CD14-positive monocyte (primary cell): ENCODE results near the gene HOGA1. TPM values are rescaled to one million over a fixed set of nuclear protein-coding genes. Genes with fewer than 3 reads are reported as not detected.

Experiments
- DNase-seq, 3 donors: peaks; one replicate each; pipeline ENCODE4 v3.0.0-alpha.2; 2011 to 2022
- H2AFZ ChIP-seq: 2 replicates; pipeline ENCODE4 v1.6.0; 2012; ENCODE audit warnings: mild to moderate bottlenecking, low read depth, low read length, inconsistent platforms; ENCODE audit not compliant: insufficient read depth, poor library complexity, severe bottlenecking
- H3K27ac ChIP-seq, 2 donors: 1 replicate in 1 of 2; 2 replicates in 1 of 2; pipeline ENCODE4 v1.5.1; 2012 to 2013; ENCODE audit warnings: low read length in 2 of 2, control low read depth in 1 of 2, inconsistent platforms in 1 of 2, low read depth in 1 of 2, mild to moderate bottlenecking in 1 of 2
- H3K27me3 ChIP-seq, 2 donors: one replicate each; pipeline versions ENCODE4 v1.6.0 to v1.6.1; 2011 to 2013; ENCODE audit warnings: low read length in 2 of 2; ENCODE audit not compliant: control insufficient read depth in 2 of 2, insufficient read depth in 2 of 2
- H3K36me3 ChIP-seq, 2 donors: replicated peaks in 1 of 2; 1 replicate in 1 of 2; 2 replicates in 1 of 2; pipeline versions ENCODE4 v1.5.1 to v1.6.1; 2012 to 2013; ENCODE audit warnings: low read length in 2 of 2, control low read depth in 1 of 2, inconsistent platforms in 1 of 2, mild to moderate bottlenecking in 1 of 2; ENCODE audit not compliant: insufficient read depth in 2 of 2, control insufficient read depth in 1 of 2
- H3K4me1 ChIP-seq, 2 donors: 1 replicate in 1 of 2; 2 replicates in 1 of 2; pipeline versions ENCODE4 v1.5.1 to v1.6.1; 2012 to 2013; ENCODE audit warnings: low read length in 2 of 2, control low read depth in 1 of 2, inconsistent platforms in 1 of 2, mild to moderate bottlenecking in 1 of 2, moderate library complexity in 1 of 2; ENCODE audit not compliant: insufficient read depth in 2 of 2, control insufficient read depth in 1 of 2
- H3K4me2 ChIP-seq: replicated peaks from 2 replicates; pipeline ENCODE3; 2012; ENCODE audit warnings: low read length, moderate library complexity, mild to moderate bottlenecking; ENCODE audit not compliant: poor library complexity, severe bottlenecking; ENCODE audit errors: extremely low read depth
- H3K4me3 ChIP-seq, 3 experiments: fragments of 200-600 bp in 1 of 3; sonication (generic) in 1 of 3; replicated peaks in 1 of 3; 1 replicate in 2 of 3; 2 replicates in 1 of 3; pipeline ENCODE4 v1.5.1; 2011 to 2013; ENCODE audit warnings: low read length in 3 of 3, mild to moderate bottlenecking in 3 of 3, control low read depth in 2 of 3, low read depth in 2 of 3, inconsistent platforms in 1 of 3, moderate library complexity in 1 of 3
- H3K79me2 ChIP-seq: 2 replicates; pipeline ENCODE4 v1.6.0; 2012; ENCODE audit warnings: mild to moderate bottlenecking, control low read depth, inconsistent platforms, low read length, moderate library complexity; ENCODE audit not compliant: insufficient read depth
- H3K9ac ChIP-seq: 2 replicates; pipeline ENCODE4 v1.6.0; 2017; ENCODE audit warnings: low read length, mild to moderate bottlenecking; ENCODE audit not compliant: insufficient read depth, poor library complexity, severe bottlenecking
- H3K9me3 ChIP-seq, 2 donors: replicated peaks in 1 of 2; 1 replicate in 1 of 2; 2 replicates in 1 of 2; pipeline versions ENCODE4 v1.5.1 to v1.6.1; 2012 to 2013; ENCODE audit warnings: low read length in 2 of 2, control low read depth in 1 of 2; ENCODE audit not compliant: control insufficient read depth in 1 of 2, insufficient read depth in 1 of 2
- H4K20me1 ChIP-seq: 2 replicates; pipeline ENCODE4 v1.6.0; 2012; ENCODE audit warnings: mild to moderate bottlenecking, low read length, control low read depth, moderate library complexity; ENCODE audit not compliant: insufficient read depth
- H3K27ac Mint-ChIP-seq, 7 donors: one replicate each; pipeline ENCODE4 v1.8.0; 2020; ENCODE audit warnings: mild to moderate bottlenecking in 7 of 7, mixed read lengths in 7 of 7, moderate library complexity in 6 of 7, inconsistent platforms in 2 of 7
- H3K27me3 Mint-ChIP-seq, 3 donors: one replicate each; pipeline ENCODE4 v1.8.0; 2021 to 2022; ENCODE audit warnings: low read depth in 3 of 3, mild to moderate bottlenecking in 3 of 3, mixed read lengths in 3 of 3, moderate library complexity in 3 of 3, inconsistent platforms in 1 of 3
- H3K36me3 Mint-ChIP-seq, 2 donors: one replicate each; pipeline ENCODE4 v1.8.0; 2020; ENCODE audit warnings: mixed read lengths in 2 of 2, inconsistent platforms in 1 of 2, mild to moderate bottlenecking in 1 of 2
- H3K4me1 Mint-ChIP-seq: one replicate; pipeline ENCODE4 v1.8.0; 2020; ENCODE audit warnings: mild to moderate bottlenecking, mixed read lengths
- H3K4me3 Mint-ChIP-seq, 2 donors: one replicate each; pipeline ENCODE4 v1.8.0; 2020; ENCODE audit warnings: mild to moderate bottlenecking in 2 of 2, mixed read lengths in 2 of 2, moderate library complexity in 1 of 2
- H3K9me3 Mint-ChIP-seq, 7 donors: one replicate each; pipeline ENCODE4 v1.8.0; 2020 to 2022; ENCODE audit warnings: mixed read lengths in 7 of 7, mild to moderate bottlenecking in 6 of 7, moderate library complexity in 6 of 7, inconsistent platforms in 2 of 7
- CTCF ChIP-seq: fragments of 200-600 bp; IDR thresholded peaks from one replicate; pipeline ENCODE4 v1.8.0; 2022; ENCODE audit warnings: antibody characterized with exemption, mild to moderate bottlenecking
- WGBS: methylation state at CpG from one replicate; pipeline ENCODE4 v1.1.5; 2013; ENCODE audit warnings: missing lambda C conversion rate; ENCODE audit not compliant: insufficient coverage; 5-methylcytosine and 5-hydroxymethylcytosine counted together
- intact Hi-C, 2 donors: fragments of 100-400 bp; cut with micrococcal nuclease; formaldehyde crosslinking; loops; one replicate each; pipeline versions ENCODE4 v1.15.0 to v1.15.1; 2023
- polyA plus RNA-seq, 3 donors: library from polyadenylated mRNA; depleted of rRNA in 1 of 3; unstranded in 2 of 3; stranded (reverse) in 1 of 3; fragments of 300-500 nt in 2 of 3; fragments of >200 nt in 1 of 3; fragmentation: Illumina TruSeq in 2 of 3; gene quantifications; 1 replicate in 2 of 3; 2 replicates in 1 of 3; pipeline ENCODE4 v1.2.3, GENCODE V29; 2012 to 2021

Gene HOGA1
- polyA plus RNA-seq, 3 donors: not detected

GRCh38 chr10:97607095-97607636, 23.0 kb downstream of the HOGA1 start:
- Mint-ChIP-seq H3K27me3 (peaks cover 2 to 5% (median 3%) of the 10 kb centered on the region in 3 donors), H3K27ac (no peak overlapping the region), H3K36me3 (no peaks in the 10 kb centered on the region), H3K4me1 (no peaks in the 10 kb centered on the region), H3K9me3 (peaks cover 0 to 1% (median 0%) of the 10 kb centered on the region in 7 donors), H3K4me3 (no peak overlapping the region)
- no peak overlapping the region for H3K27ac ChIP-seq
- TF ChIP-seq CTCF: no peak
- intact Hi-C loops: no loop called here
- H3K36me3 ChIP-seq: no peaks in the 10 kb centered on the region
- no peaks in the 10 kb centered on the region for H3K4me1 ChIP-seq
- no peak overlapping the region for H3K9ac ChIP-seq
- no peak overlapping the region for H3K4me3 ChIP-seq
- no peaks in the 10 kb centered on the region for H3K79me2 ChIP-seq
- no peak for DNase-seq
- no peaks in the 10 kb centered on the region for H4K20me1 ChIP-seq
- 97% methylated on average over 4 of the region's 5 CpGs for WGBS
- no peaks in the 10 kb centered on the region for H3K27me3 ChIP-seq
- H3K4me2 ChIP-seq: no peak overlapping the region
- H3K9me3 ChIP-seq: no peaks in the 10 kb centered on the region
- no peak overlapping the region for H2AFZ ChIP-seq

GRCh38 chr10:97608991-97609561, 24.9 kb downstream of the HOGA1 start:
- no peaks in the 10 kb centered on the region for H3K4me1 ChIP-seq
- no peak overlapping the region for H3K27ac ChIP-seq
- no peak overlapping the region for H3K4me3 ChIP-seq
- no peak overlapping the region for H3K4me3 Mint-ChIP-seq
- no peak overlapping the region for H3K27ac Mint-ChIP-seq
- no peaks in the 10 kb centered on the region for H3K36me3 ChIP-seq
- no peaks in the 10 kb centered on the region for H3K9me3 Mint-ChIP-seq
- TF ChIP-seq CTCF: no peak
- H3K9me3 ChIP-seq: no peaks in the 10 kb centered on the region
- no peaks in the 10 kb centered on the region for H4K20me1 ChIP-seq
- no peaks in the 10 kb centered on the region for H3K27me3 ChIP-seq
- H3K4me2 ChIP-seq: no peak overlapping the region
- WGBS: 96% methylated on average over 9 of the region's 13 CpGs
- no peak overlapping the region for H2AFZ ChIP-seq
- H3K27me3 Mint-ChIP-seq: peaks cover 3 to 5% (median 3%) of the 10 kb centered on the region in 3 donors
- no peak overlapping the region for H3K9ac ChIP-seq
- DNase-seq: no peak
- H3K4me1 Mint-ChIP-seq: no peaks in the 10 kb centered on the region
- H3K79me2 ChIP-seq: no peaks in the 10 kb centered on the region
- intact Hi-C loops: no loop called here
- no peaks in the 10 kb centered on the region for H3K36me3 Mint-ChIP-seq
